Measurements from ENCODE around the gene MRTO4.
"Not testable (repeated sequence)": the region's sequence is repeated elsewhere in the genome, so short reads cannot be mapped to it uniquely, and the experiment has no call there.

The MRTO4 gene

DNA sequence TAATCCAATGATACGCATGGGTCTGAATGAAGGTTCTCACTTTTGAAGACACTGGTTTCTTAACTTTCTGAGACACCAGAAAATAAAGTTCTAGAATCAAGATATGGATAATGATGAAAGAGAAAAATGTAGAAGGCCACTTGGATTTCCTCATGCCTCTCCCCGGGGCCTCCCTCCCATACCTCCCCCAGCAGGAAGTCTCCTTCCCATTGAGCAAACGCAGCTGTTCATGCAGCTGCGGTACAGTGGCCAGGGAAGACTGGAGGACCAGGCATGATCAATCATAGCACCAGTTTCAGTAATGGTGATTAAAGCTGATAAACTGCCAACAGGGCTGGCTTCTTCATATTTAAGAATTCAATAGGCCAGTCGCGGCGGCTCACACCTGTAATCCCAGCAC, 30.6 kb upstream of the MRTO4 start:
- Histone ChIP-seq H3K27me3 (replicated peaks) (no peaks in the 10 kb centered on the region), H3K36me3 (replicated peaks) (peaks cover 63% of the 10 kb centered on the region), H3K27ac (no peak overlapping the region), H3K4me3 (ENCODE audit: low read depth, low read length) (no peak overlapping the region)
- in situ Hi-C loops (cut with HindIII; ENCODE audit: low pct_ligation_motif_present, low sequenced_read_pairs): no loop called here
- no peak for DNase-seq
- TF ChIP-seq, protein P1, sequence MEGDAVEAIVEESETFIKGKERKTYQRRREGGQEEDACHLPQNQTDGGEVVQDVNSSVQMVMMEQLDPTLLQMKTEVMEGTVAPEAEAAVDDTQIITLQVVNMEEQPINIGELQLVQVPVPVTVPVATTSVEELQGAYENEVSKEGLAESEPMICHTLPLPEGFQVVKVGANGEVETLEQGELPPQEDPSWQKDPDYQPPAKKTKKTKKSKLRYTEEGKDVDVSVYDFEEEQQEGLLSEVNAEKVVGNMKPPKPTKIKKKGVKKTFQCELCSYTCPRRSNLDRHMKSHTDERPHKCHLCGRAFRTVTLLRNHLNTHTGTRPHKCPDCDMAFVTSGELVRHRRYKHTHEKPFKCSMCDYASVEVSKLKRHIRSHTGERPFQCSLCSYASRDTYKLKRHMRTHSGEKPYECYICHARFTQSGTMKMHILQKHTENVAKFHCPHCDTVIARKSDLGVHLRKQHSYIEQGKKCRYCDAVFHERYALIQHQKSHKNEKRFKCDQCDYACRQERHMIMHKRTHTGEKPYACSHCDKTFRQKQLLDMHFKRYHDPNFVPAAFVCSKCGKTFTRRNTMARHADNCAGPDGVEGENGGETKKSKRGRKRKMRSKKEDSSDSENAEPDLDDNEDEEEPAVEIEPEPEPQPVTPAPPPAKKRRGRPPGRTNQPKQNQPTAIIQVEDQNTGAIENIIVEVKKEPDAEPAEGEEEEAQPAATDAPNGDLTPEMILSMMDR (IDR thresholded peaks at IDR 0.05; ENCODE audit: low read depth, low read length, missing control alignments): no peak

- no peaks in the 10 kb centered on the region for H3K27me3 ChIP-seq (replicated peaks)
- H3K27ac ChIP-seq: no peak overlapping the region
- TF ChIP-seq, protein P1 (IDR thresholded peaks at IDR 0.05; ENCODE audit: low read depth, low read length, missing control alignments): no peak
- DNase-seq: no peak
- H3K4me3 ChIP-seq (ENCODE audit: low read depth, low read length): no peak overlapping the region
- in situ Hi-C loops (cut with HindIII; ENCODE audit: low pct_ligation_motif_present, low sequenced_read_pairs): no loop called here
- H3K36me3 ChIP-seq (replicated peaks): peaks cover 70% of the 10 kb centered on the region
Observed at GRCh38 chr1:19222573-19222972, 29.0 kb upstream of the MRTO4 start.

- Histone ChIP-seq H3K27me3 (replicated peaks) (no peaks in the 10 kb centered on the region), H3K36me3 (replicated peaks) (peaks cover 66% of the 10 kb centered on the region), H3K27ac (no peak overlapping the region), H3K4me3 (ENCODE audit: low read depth, low read length) (no peak overlapping the region)
- TF ChIP-seq, protein P1 (IDR thresholded peaks at IDR 0.05; ENCODE audit: low read depth, low read length, missing control alignments): no peak
- DNase-seq: no peak
- in situ Hi-C loops (cut with HindIII; ENCODE audit: low pct_ligation_motif_present, low sequenced_read_pairs): no loop called here
Observed at GRCh38 chr1:19222979-19223824, 28.4 kb upstream of the MRTO4 start.

DNA sequence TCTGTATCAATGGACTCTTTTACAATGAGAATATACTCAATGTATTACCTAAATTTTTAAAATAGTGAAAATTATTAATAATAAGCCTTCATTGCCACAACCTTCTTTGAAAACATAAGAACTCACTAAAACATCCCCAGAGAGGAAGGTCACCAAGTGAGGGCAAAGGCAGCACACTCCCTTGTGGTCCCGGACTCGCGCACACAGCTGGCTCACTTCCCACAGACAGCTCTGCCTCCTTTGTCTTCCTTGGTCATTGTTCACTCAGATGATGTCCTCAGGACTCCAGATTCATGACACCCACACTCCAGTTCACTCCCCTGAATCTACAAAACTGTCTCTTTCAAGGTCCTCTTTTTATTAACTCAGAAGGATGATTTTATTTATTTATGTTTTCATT, 22.4 kb upstream of the MRTO4 start:
- Histone ChIP-seq H3K27ac (no peak overlapping the region), H3K36me3 (replicated peaks) (peaks cover 76% of the 10 kb centered on the region), H3K4me3 (ENCODE audit: low read depth, low read length) (no peak overlapping the region), H3K27me3 (replicated peaks) (no peaks in the 10 kb centered on the region)
- in situ Hi-C loops (cut with HindIII; ENCODE audit: low pct_ligation_motif_present, low sequenced_read_pairs): no loop called here
- no peak for DNase-seq
- TF ChIP-seq, protein P1 (IDR thresholded peaks at IDR 0.05; ENCODE audit: low read depth, low read length, missing control alignments): no peak

DNA sequence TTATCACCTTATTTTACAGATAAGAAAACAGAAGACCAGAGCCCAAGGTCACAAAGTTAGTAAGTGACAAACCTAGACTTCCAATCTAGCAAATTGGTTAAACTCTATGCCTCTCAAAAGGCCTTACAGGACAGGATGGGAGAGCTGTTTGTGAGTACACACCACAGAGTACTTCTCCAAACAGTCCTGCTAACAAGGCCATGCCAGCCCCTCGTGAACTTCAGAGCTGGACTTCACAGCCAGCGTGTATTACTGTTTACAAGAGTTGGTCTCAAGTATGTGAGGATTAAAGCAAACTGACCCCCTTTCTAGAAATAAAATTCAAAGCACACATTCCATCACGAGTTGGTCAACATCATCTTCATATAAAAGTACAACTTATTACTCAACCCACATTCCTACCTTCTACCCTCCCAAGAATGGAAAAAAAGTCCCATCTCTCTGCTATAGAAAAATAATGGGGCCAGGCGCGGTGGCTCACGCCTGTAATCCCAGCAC, 21.7 kb upstream of the MRTO4 start:
- no peak overlapping the region for H3K4me3 ChIP-seq (ENCODE audit: low read depth, low read length)
- no peak for DNase-seq
- in situ Hi-C loops (cut with HindIII; ENCODE audit: low pct_ligation_motif_present, low sequenced_read_pairs): no loop called here
- H3K27me3 ChIP-seq (replicated peaks): no peaks in the 10 kb centered on the region
- no peak overlapping the region for H3K27ac ChIP-seq
- H3K36me3 ChIP-seq (replicated peaks): peaks cover 73% of the 10 kb centered on the region
- TF ChIP-seq, protein P1 (IDR thresholded peaks at IDR 0.05; ENCODE audit: low read depth, low read length, missing control alignments): no peak

DNA sequence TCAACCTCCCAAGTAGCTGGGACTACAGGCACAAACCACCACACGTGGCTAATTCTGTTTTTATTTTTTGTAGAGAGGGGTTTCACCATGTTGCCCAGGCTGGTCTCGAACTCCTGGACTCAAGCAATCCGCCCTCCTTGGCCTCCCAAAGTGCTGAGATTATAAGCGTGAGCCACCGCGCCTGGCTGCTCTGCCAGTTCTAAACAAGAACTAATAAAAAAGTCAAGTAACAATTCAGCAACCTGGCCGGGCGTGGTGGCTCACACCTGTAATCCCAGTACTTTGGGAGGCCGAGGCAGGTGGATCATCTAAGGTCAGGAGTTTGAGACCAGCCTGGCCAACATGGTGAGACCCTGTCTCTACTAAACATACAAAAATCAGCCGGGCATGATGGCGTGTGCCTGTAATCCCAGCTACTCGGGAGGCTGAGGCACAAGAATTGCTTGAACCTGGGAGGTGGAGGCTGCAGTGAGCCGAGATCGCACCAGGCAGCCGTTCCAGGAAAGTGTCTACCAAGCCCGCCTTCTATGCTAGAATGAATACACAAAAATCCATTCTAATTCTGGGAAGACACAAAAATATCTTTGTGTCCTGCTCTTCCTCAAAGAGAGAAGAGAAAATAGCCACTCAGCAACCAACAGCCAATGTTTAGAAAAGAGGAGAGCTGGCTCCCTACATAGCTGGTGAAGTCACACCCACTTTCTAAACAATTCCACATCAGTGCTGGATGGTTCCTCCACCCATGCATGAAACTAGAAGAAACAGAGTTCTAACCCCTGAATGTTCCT, 19.7 kb upstream of the MRTO4 start:
- not testable (repeated sequence) for DNase-seq
- peaks cover 73% of the 10 kb centered on the region for H3K36me3 ChIP-seq (replicated peaks)

More for the DNA sequence above, 19.7 kb upstream of the MRTO4 start:
- H3K27ac ChIP-seq; in situ Hi-C loops (cut with HindIII; ENCODE audit: low pct_ligation_motif_present, low sequenced_read_pairs); H3K27me3 ChIP-seq (replicated peaks); H3K4me3 ChIP-seq (ENCODE audit: low read depth, low read length): not testable (repeated sequence)
